ENCODE results near the gene SLC35G3. TPM values are rescaled to one million over a fixed set of nuclear protein-coding genes. Genes with fewer than 3 reads are reported as not detected.

SLC35G3 gene
- total RNA-seq, 1 experiment from 2014 or later = not detected

GRCh38 chr17:35164716-35165115 is 29.5 kb downstream of the SLC35G3 start:
- no peaks in the 10 kb centered on the region for H3K9me3 ChIP-seq (ENCODE audit: low read depth, low read length, poor library complexity, severe bottlenecking)
- intact Hi-C loops (cut with micrococcal nuclease; ENCODE audit: unreplicated experiment) = no loop called here
- no peak for DNase-seq (ENCODE audit: low spot score)
- TF ChIP-seq CTCF (conservative IDR thresholded peaks at IDR 0.05; ENCODE audit: low read depth, low read length) (no peak), EZH2 (IDR thresholded peaks at IDR 0.05; ENCODE audit: borderline replicate concordance, low read depth, low read length, poor library complexity, severe bottlenecking) (no peak)
- CTCF ChIA-PET = no interaction called here
- no peak overlapping the region for H3K27ac ChIP-seq (ENCODE audit: low read depth, low read length, poor library complexity, severe bottlenecking)
- BruUV-seq (replicated peaks) = no TSS peak
- H3K27me3 ChIP-seq (replicated peaks; ENCODE audit: insufficient read depth, low read depth, low read length, poor library complexity) = no peaks in the 10 kb centered on the region
- no peaks in the 10 kb centered on the region for H3K36me3 ChIP-seq (ENCODE audit: insufficient read depth, low read length, poor library complexity, severe bottlenecking)
- H3K4me1 ChIP-seq (ENCODE audit: insufficient read depth, low read length, poor library complexity, severe bottlenecking) = no peaks in the 10 kb centered on the region
- POLR2A ChIA-PET (ENCODE audit: low non-redundant PET) = no interaction called here
- no peak overlapping the region for H3K4me3 ChIP-seq (ENCODE audit: low read depth, low read length, poor library complexity, severe bottlenecking)

GRCh38 chr17:35163886-35164285 is 30.3 kb downstream of the SLC35G3 start:
- BruUV-seq (replicated peaks) = no TSS peak
- no peaks in the 10 kb centered on the region for H3K4me1 ChIP-seq (ENCODE audit: insufficient read depth, low read length, poor library complexity, severe bottlenecking)
- intact Hi-C loops (cut with micrococcal nuclease; ENCODE audit: unreplicated experiment) = no loop called here

GRCh38 chr17:35162755-35163154 is 31.4 kb downstream of the SLC35G3 start:
- no peaks in the 10 kb centered on the region for H3K36me3 ChIP-seq (ENCODE audit: insufficient read depth, low read length, poor library complexity, severe bottlenecking)
- no peaks in the 10 kb centered on the region for H3K9me3 ChIP-seq (ENCODE audit: low read depth, low read length, poor library complexity, severe bottlenecking)
- DNase-seq (ENCODE audit: low spot score) = no peak
- no TSS peak for BruUV-seq (replicated peaks)
- no peak overlapping the region for H3K27ac ChIP-seq (ENCODE audit: low read depth, low read length, poor library complexity, severe bottlenecking)
- no peaks in the 10 kb centered on the region for H3K27me3 ChIP-seq (replicated peaks; ENCODE audit: insufficient read depth, low read depth, low read length, poor library complexity)
- H3K4me3 ChIP-seq (ENCODE audit: low read depth, low read length, poor library complexity, severe bottlenecking) = no peak overlapping the region
- TF ChIP-seq CTCF (conservative IDR thresholded peaks at IDR 0.05; ENCODE audit: low read depth, low read length) = no peak
- no peak for TF ChIP-seq EZH2 (IDR thresholded peaks at IDR 0.05; ENCODE audit: borderline replicate concordance, low read depth, low read length, poor library complexity, severe bottlenecking)
- ChIA-PET CTCF (no interaction called here), POLR2A (ENCODE audit: low non-redundant PET) (no interaction called here)
- intact Hi-C loops (cut with micrococcal nuclease; ENCODE audit: unreplicated experiment) = no loop called here
- H3K4me1 ChIP-seq (ENCODE audit: insufficient read depth, low read length, poor library complexity, severe bottlenecking) = no peaks in the 10 kb centered on the region

More at GRCh38 chr17:35163886-35164285, 30.3 kb downstream of the SLC35G3 start:
- H3K27ac ChIP-seq (ENCODE audit: low read depth, low read length, poor library complexity, severe bottlenecking) = no peak overlapping the region
- no peak overlapping the region for H3K4me3 ChIP-seq (ENCODE audit: low read depth, low read length, poor library complexity, severe bottlenecking)
- CTCF ChIA-PET = no interaction called here
- H3K27me3 ChIP-seq (replicated peaks; ENCODE audit: insufficient read depth, low read depth, low read length, poor library complexity) = no peaks in the 10 kb centered on the region
- no peak for DNase-seq (ENCODE audit: low spot score)
- no peaks in the 10 kb centered on the region for H3K9me3 ChIP-seq (ENCODE audit: low read depth, low read length, poor library complexity, severe bottlenecking)
- POLR2A ChIA-PET (ENCODE audit: low non-redundant PET) = no interaction called here
- H3K36me3 ChIP-seq (ENCODE audit: insufficient read depth, low read length, poor library complexity, severe bottlenecking) = no peaks in the 10 kb centered on the region
- TF ChIP-seq EZH2 (IDR thresholded peaks at IDR 0.05; ENCODE audit: borderline replicate concordance, low read depth, low read length, poor library complexity, severe bottlenecking) (no peak), CTCF (conservative IDR thresholded peaks at IDR 0.05; ENCODE audit: low read depth, low read length) (no peak)
